HEK293 (cell line): ENCODE results near the gene RIC8A.

Source experiments
- CTCF ChIP-seq: fragments of 450-650 bp; formaldehyde crosslinking; IDR thresholded peaks from 2 replicates; pipeline ENCODE4 v1.5.1; 2016; ENCODE audit warnings: missing biosample characterization, missing genetic modification characterization
- RBAK ChIP-seq: fragments of 450-650 bp; formaldehyde crosslinking; IDR thresholded peaks from 2 replicates; pipeline ENCODE4 v1.5.1; 2016; ENCODE audit warnings: missing biosample characterization, missing genetic modification characterization
- ZNF239 ChIP-seq: fragments of 450-650 bp; formaldehyde crosslinking; IDR thresholded peaks from 2 replicates; pipeline ENCODE4 v1.5.1; 2016; ENCODE audit warnings: missing biosample characterization, missing genetic modification characterization

GRCh38 chr11:211295-211694 is 3.8 kb downstream of the RIC8A start:
- TF ChIP-seq ZNF239 (tag by site-specific recombination) (no peak), CTCF (no peak), RBAK (tag by site-specific recombination) (no peak)
